Measurements from ENCODE around the gene MED26. TPM values are rescaled to one million over a fixed set of nuclear protein-coding genes. Genes with fewer than 3 reads are reported as not detected.

Gene MED26
- total and polyA plus RNA-seq, 4 donors = 0.75 to 8.4 (median 5.3) TPM

DNA sequence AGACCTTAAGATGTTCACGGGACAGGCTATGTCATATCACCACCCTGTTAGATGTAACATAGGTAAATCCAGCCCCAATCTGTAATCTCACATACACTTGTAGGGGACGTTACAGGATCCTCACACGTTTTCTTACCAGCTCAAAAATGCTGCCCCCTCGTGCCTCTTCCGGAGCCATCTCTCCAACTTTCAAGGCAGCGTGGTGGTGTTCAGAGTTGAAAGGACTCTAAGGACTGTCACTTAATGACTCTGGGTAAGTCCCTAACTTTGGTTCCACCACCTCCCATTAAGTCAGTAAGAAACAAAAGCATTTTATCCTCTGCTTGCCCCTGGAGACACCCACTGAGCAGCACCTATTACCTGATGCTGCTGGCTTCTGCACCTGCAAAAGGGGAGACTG is 4.4 kb downstream of the MED26 start:
- 73 to 79% methylated on average over 6 of the region's 6 CpGs for WGBS, 2 donors
- Histone ChIP-seq H3K4me1 (ENCODE audit: control insufficient read depth in 1 of 2, insufficient read depth in 2 of 2, low read length in 2 of 2) (no peaks in the 10 kb centered on the region), H3K36me3 (ENCODE audit: control insufficient read depth in 1 of 2, insufficient read depth in 2 of 2, low read length in 1 of 2) (no peaks in the 10 kb centered on the region), H3K4me3 (ENCODE audit: low read length in 2 of 2) (no peak overlapping the region), H3K27me3 (ENCODE audit: control insufficient read depth in 1 of 2, insufficient read depth in 2 of 2, low read length in 1 of 2) (no peaks in the 10 kb centered on the region), H3K27ac (ENCODE audit: low read depth in 1 of 2, low read length in 2 of 2) (no peak overlapping the region), H3K9me3 (ENCODE audit: control insufficient read depth, low read length) (no peaks in the 10 kb centered on the region)
- intact Hi-C loops (cut with DNase I) = no loop called here
- ATAC-seq (ENCODE audit: low FRiP score) (no peak), DNase-seq (no peak)

DNA sequence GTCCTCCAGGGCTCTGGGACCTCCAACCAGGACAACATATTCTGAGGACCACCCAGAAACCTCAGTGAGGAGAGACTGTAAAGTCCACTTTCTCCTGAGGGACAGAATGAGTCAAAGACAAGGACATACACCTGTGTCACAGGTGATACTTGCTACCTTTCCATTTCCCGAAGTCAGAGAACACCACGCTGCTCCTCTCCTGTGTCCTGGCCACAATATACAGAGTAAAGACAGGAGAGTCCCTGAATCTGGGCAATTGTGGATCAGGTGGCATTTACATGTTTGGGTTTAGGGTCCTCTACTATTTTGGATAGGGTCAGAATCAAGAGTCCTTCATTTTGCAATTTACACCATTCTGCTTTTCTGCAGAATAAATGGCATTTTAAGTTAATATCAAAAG is 4.9 kb downstream of the MED26 start:
- ATAC-seq (ENCODE audit: low FRiP score) (no peak), DNase-seq (no peak)
- Histone ChIP-seq H3K4me3 (ENCODE audit: low read length in 2 of 2) (no peak overlapping the region), H3K4me1 (ENCODE audit: control insufficient read depth in 1 of 2, insufficient read depth in 2 of 2, low read length in 2 of 2) (no peaks in the 10 kb centered on the region), H3K27me3 (ENCODE audit: control insufficient read depth in 1 of 2, insufficient read depth in 2 of 2, low read length in 1 of 2) (no peaks in the 10 kb centered on the region), H3K27ac (ENCODE audit: low read depth in 1 of 2, low read length in 2 of 2) (no peak overlapping the region), H3K36me3 (ENCODE audit: control insufficient read depth in 1 of 2, insufficient read depth in 2 of 2, low read length in 1 of 2) (no peaks in the 10 kb centered on the region), H3K9me3 (ENCODE audit: control insufficient read depth, low read length) (no peaks in the 10 kb centered on the region)
- WGBS, 2 donors = 90 to 94% methylated on average over 2 of the region's 2 CpGs
- intact Hi-C loops (cut with DNase I) = no loop called here

GRCh38 chr19:16621165-16621800 is 6.7 kb downstream of the MED26 start:
- Histone ChIP-seq H3K4me3 (ENCODE audit: low read length in 2 of 2) (no peak overlapping the region), H3K36me3 (ENCODE audit: control insufficient read depth in 1 of 2, insufficient read depth in 2 of 2, low read length in 1 of 2) (no peaks in the 10 kb centered on the region), H3K27me3 (ENCODE audit: control insufficient read depth in 1 of 2, insufficient read depth in 2 of 2, low read length in 1 of 2) (no peaks in the 10 kb centered on the region), H3K4me1 (ENCODE audit: control insufficient read depth in 1 of 2, insufficient read depth in 2 of 2, low read length in 2 of 2) (no peaks in the 10 kb centered on the region), H3K9me3 (ENCODE audit: control insufficient read depth, low read length) (no peaks in the 10 kb centered on the region), H3K27ac (ENCODE audit: low read depth in 1 of 2, low read length in 2 of 2) (no peak overlapping the region)
- DNase-seq = no peak
- 62 to 67% methylated on average over 7 of the region's 7 CpGs for WGBS, 2 donors
- intact Hi-C loops (cut with DNase I) = no loop called here
- no peak for ATAC-seq (ENCODE audit: low FRiP score)

DNA sequence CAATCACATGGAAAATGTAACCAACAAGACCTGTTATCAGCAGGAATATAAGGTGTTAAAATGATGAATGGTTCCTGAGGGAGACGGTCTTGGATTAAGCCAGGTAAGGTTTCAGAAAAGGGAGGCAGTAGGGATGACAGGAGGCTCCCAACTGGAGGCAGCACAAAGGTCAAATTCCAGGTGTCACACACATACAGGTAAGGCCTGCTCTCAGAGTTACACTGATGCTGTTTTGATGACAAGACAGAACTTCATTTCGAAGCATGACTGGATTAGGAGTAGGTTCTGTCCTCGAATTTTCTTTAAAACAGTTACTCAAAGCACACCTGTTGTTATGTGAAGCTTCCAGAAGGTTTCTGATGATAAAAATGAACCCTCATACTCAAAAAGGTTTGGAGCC is 7.4 kb downstream of the MED26 start:
- ATAC-seq (ENCODE audit: low FRiP score) = no peak
- intact Hi-C loops (cut with DNase I) = no loop called here
- no peaks in the 10 kb centered on the region for H3K27me3 ChIP-seq (ENCODE audit: control insufficient read depth in 1 of 2, insufficient read depth in 2 of 2, low read length in 1 of 2)

DNA sequence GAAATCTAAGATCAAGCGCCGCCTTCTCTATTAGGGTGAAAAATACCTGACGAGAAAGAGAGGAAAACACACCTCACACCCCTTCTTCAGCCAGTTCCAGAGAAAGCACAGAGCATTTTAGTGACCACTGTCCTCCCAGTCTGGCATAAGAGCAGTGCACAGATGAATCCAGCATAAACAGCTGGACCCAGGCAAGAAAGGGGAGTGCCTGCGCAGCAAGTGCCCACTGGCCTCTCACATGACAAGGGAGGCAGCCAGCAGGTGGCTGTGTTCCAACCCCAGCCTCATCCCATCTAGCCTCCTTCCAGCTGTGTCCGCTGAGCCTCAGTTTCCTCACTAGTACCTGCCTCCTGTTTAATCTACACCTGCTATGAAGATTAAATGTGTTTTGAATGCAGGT is 8.0 kb downstream of the MED26 start:
- no peak overlapping the region for H3K4me3 ChIP-seq (ENCODE audit: low read length in 2 of 2)
- ATAC-seq (ENCODE audit: low FRiP score) = no peak
- no peaks in the 10 kb centered on the region for H3K36me3 ChIP-seq (ENCODE audit: control insufficient read depth in 1 of 2, insufficient read depth in 2 of 2, low read length in 1 of 2)
- no peaks in the 10 kb centered on the region for H3K9me3 ChIP-seq (ENCODE audit: control insufficient read depth, low read length)
- H3K4me1 ChIP-seq (ENCODE audit: control insufficient read depth in 1 of 2, insufficient read depth in 2 of 2, low read length in 2 of 2) = no peaks in the 10 kb centered on the region
- no peaks in the 10 kb centered on the region for H3K27me3 ChIP-seq (ENCODE audit: control insufficient read depth in 1 of 2, insufficient read depth in 2 of 2, low read length in 1 of 2)
- no peak overlapping the region for H3K27ac ChIP-seq (ENCODE audit: low read depth in 1 of 2, low read length in 2 of 2)
- 60 to 67% methylated on average over 5 of the region's 5 CpGs for WGBS, 2 donors
- no peak for DNase-seq
- intact Hi-C loops (cut with DNase I) = no loop called here

More for the DNA sequence above, 7.4 kb downstream of the MED26 start:
- Histone ChIP-seq H3K4me1 (ENCODE audit: control insufficient read depth in 1 of 2, insufficient read depth in 2 of 2, low read length in 2 of 2) (no peaks in the 10 kb centered on the region), H3K4me3 (ENCODE audit: low read length in 2 of 2) (no peak overlapping the region), H3K9me3 (ENCODE audit: control insufficient read depth, low read length) (no peaks in the 10 kb centered on the region), H3K36me3 (ENCODE audit: control insufficient read depth in 1 of 2, insufficient read depth in 2 of 2, low read length in 1 of 2) (no peaks in the 10 kb centered on the region), H3K27ac (ENCODE audit: low read depth in 1 of 2, low read length in 2 of 2) (no peak overlapping the region)
- WGBS, 2 donors = 73 to 75% methylated on average over 3 of the region's 3 CpGs
- DNase-seq = no peak

GRCh38 chr19:16619457-16619856 is 8.5 kb downstream of the MED26 start:
- DNase-seq (no peak), ATAC-seq (ENCODE audit: low FRiP score) (peak; percentile 50)
- WGBS, 2 donors = 24 to 27% methylated on average over 7 of the region's 7 CpGs
- H3K9me3 ChIP-seq (ENCODE audit: control insufficient read depth, low read length) = no peaks in the 10 kb centered on the region
- H3K4me3 ChIP-seq (ENCODE audit: low read length in 2 of 2) = no peak overlapping the region
- no peak overlapping the region for H3K27ac ChIP-seq (ENCODE audit: low read depth in 1 of 2, low read length in 2 of 2)
- intact Hi-C loops (cut with DNase I) = loop anchor here in 1 of 2 donors (1.0 kb wide), 1 partner anchor 19 kb away; no protein-coding TSS in a partner anchor
- H3K27me3 ChIP-seq (ENCODE audit: control insufficient read depth in 1 of 2, insufficient read depth in 2 of 2, low read length in 1 of 2) = no peaks in the 10 kb centered on the region
- no peaks in the 10 kb centered on the region for H3K4me1 ChIP-seq (ENCODE audit: control insufficient read depth in 1 of 2, insufficient read depth in 2 of 2, low read length in 2 of 2)
- no peaks in the 10 kb centered on the region for H3K36me3 ChIP-seq (ENCODE audit: control insufficient read depth in 1 of 2, insufficient read depth in 2 of 2, low read length in 1 of 2)

GRCh38 chr19:16618248-16618647 is 9.8 kb downstream of the MED26 start:
- WGBS, 2 donors = 88 to 93% methylated on average over 7 of the region's 7 CpGs
- intact Hi-C loops (cut with DNase I) = no loop called here

GRCh38 chr19:16615808-16616207 is 12.2 kb downstream of the MED26 start:
- intact Hi-C loops (cut with DNase I) = no loop called here
- ATAC-seq (ENCODE audit: low FRiP score) (no peak), DNase-seq (no peak)
- H3K36me3 ChIP-seq (ENCODE audit: control insufficient read depth in 1 of 2, insufficient read depth in 2 of 2, low read length in 1 of 2) = no peaks in the 10 kb centered on the region
- WGBS, 2 donors = 31 to 43% methylated on average over 1 of the region's 1 CpG
- no peaks in the 10 kb centered on the region for H3K4me1 ChIP-seq (ENCODE audit: control insufficient read depth in 1 of 2, insufficient read depth in 2 of 2, low read length in 2 of 2)
- H3K4me3 ChIP-seq (ENCODE audit: low read length in 2 of 2) = no peak overlapping the region
- H3K9me3 ChIP-seq (ENCODE audit: control insufficient read depth, low read length) = no peaks in the 10 kb centered on the region
- H3K27ac ChIP-seq (ENCODE audit: low read depth in 1 of 2, low read length in 2 of 2) = no peak overlapping the region
- no peaks in the 10 kb centered on the region for H3K27me3 ChIP-seq (ENCODE audit: control insufficient read depth in 1 of 2, insufficient read depth in 2 of 2, low read length in 1 of 2)

More at GRCh38 chr19:16618248-16618647, 9.8 kb downstream of the MED26 start:
- ATAC-seq (ENCODE audit: low FRiP score) (no peak), DNase-seq (no peak)
- Histone ChIP-seq H3K27ac (ENCODE audit: low read depth in 1 of 2, low read length in 2 of 2) (no peak overlapping the region), H3K4me1 (ENCODE audit: control insufficient read depth in 1 of 2, insufficient read depth in 2 of 2, low read length in 2 of 2) (no peaks in the 10 kb centered on the region), H3K4me3 (ENCODE audit: low read length in 2 of 2) (no peak overlapping the region), H3K27me3 (ENCODE audit: control insufficient read depth in 1 of 2, insufficient read depth in 2 of 2, low read length in 1 of 2) (no peaks in the 10 kb centered on the region), H3K36me3 (ENCODE audit: control insufficient read depth in 1 of 2, insufficient read depth in 2 of 2, low read length in 1 of 2) (no peaks in the 10 kb centered on the region), H3K9me3 (ENCODE audit: control insufficient read depth, low read length) (no peaks in the 10 kb centered on the region)

- WGBS, 2 donors = 44 to 59% methylated on average over 2 of the region's 2 CpGs
- no peak overlapping the region for H3K27ac ChIP-seq (ENCODE audit: low read depth in 1 of 2, low read length in 2 of 2)
- H3K27me3 ChIP-seq (ENCODE audit: control insufficient read depth in 1 of 2, insufficient read depth in 2 of 2, low read length in 1 of 2) = no peaks in the 10 kb centered on the region
- intact Hi-C loops (cut with DNase I) = no loop called here
- no peaks in the 10 kb centered on the region for H3K4me1 ChIP-seq (ENCODE audit: control insufficient read depth in 1 of 2, insufficient read depth in 2 of 2, low read length in 2 of 2)
- no peak for ATAC-seq (ENCODE audit: low FRiP score)
- H3K36me3 ChIP-seq (ENCODE audit: control insufficient read depth in 1 of 2, insufficient read depth in 2 of 2, low read length in 1 of 2) = no peaks in the 10 kb centered on the region
- DNase-seq = no peak
- no peaks in the 10 kb centered on the region for H3K9me3 ChIP-seq (ENCODE audit: control insufficient read depth, low read length)
- H3K4me3 ChIP-seq (ENCODE audit: low read length in 2 of 2) = no peak overlapping the region
Observed at GRCh38 chr19:16614941-16615340, 13.1 kb downstream of the MED26 start.
